ENCODE measurements around the gene SYNJ2BP. TPM values are rescaled to one million over a fixed set of nuclear protein-coding genes. Genes with fewer than 3 reads are reported as not detected.

SYNJ2BP gene
- total and polyA plus RNA-seq, 2 of the 13 experiments (the other 11 are each of a cell fraction or from before 2014, with no cell fraction given) = 18.1 to 28.6 TPM

- no peak for TF ChIP-seq E2F2 (CRISPR knock-in tag; IDR thresholded peaks at IDR 0.05; ENCODE audit: borderline replicate concordance)
- no peak for TF ChIP-seq STAT6 (CRISPR knock-in tag; IDR thresholded peaks at IDR 0.05; ENCODE audit: borderline replicate concordance)
- peak; percentile 46; the same call in 1 of the 2 replicates for TF ChIP-seq MYC (CRISPR knock-in tag; IDR thresholded peaks at IDR 0.05; ENCODE audit: borderline replicate concordance)
- peak; percentile 79; the same call in 1 of the 2 replicates for TF ChIP-seq HBP1 (CRISPR knock-in tag; IDR thresholded peaks at IDR 0.05; ENCODE audit: low read depth)
- TF ChIP-seq CREB1 (IDR thresholded peaks at IDR 0.05) = no peak
- TF ChIP-seq CREB1 (CRISPR knock-in tag; IDR thresholded peaks at IDR 0.05) = peak; percentile 71
- TF ChIP-seq ZNF318 (CRISPR knock-in tag; IDR thresholded peaks at IDR 0.05) = no peak
- TF ChIP-seq JUN (CRISPR knock-in tag; IDR thresholded peaks at IDR 0.05) = no peak
- no peak for TF ChIP-seq FOSL1 (CRISPR knock-in tag; IDR thresholded peaks at IDR 0.05; ENCODE audit: borderline replicate concordance)
- 0 out of 2 replicates have a peak, but pooled peaks have one; percentile 37 for TF ChIP-seq ZNF772 (CRISPR knock-in tag; IDR thresholded peaks at IDR 0.05)
- no peak for TF ChIP-seq NFIC (IDR thresholded peaks at IDR 0.05; ENCODE audit: low read length)
- peak; percentile 97 for TF ChIP-seq GABPB1 (CRISPR knock-in tag; IDR thresholded peaks at IDR 0.05)
- no peak for TF ChIP-seq FLYWCH1 (CRISPR knock-in tag; IDR thresholded peaks at IDR 0.05)
- TF ChIP-seq ZBTB3 (CRISPR knock-in tag; IDR thresholded peaks at IDR 0.05; ENCODE audit: borderline replicate concordance, low read depth) = no peak
These were observed at the start of gene SYNJ2BP (continued) for GRCh38 chr14:70416725-70417349.

Data from HepG2 (cell line).